Measurements from ENCODE around the gene RPLP1. TPM values are rescaled to one million over a fixed set of nuclear protein-coding genes. Genes with fewer than 3 reads are reported as not detected.

RPLP1 gene
- total RNA-seq, 6 experiments from 2014 or later, result 164 to 536 (median 471) TPM

GRCh38 chr15:69450968-69451695 lies 1.5 kb upstream of the RPLP1 start:
- ATAC-seq (no peak), DNase-seq (peak in 1 of 3 donors; percentile 45)
- intact Hi-C loops (cut with DNase I), result no loop called here
- Histone ChIP-seq H3K4me1 (peaks cover 0 to 17% (median 7%) of the 10 kb centered on the region in 4 donors), H3K4me3 (no peak overlapping the region), H3K36me3 (peaks cover 4 to 20% (median 9%) of the 10 kb centered on the region in 4 donors), H3K27me3 (no peaks in the 10 kb centered on the region), H3K27ac (peak overlapping the region in 1 of 3 donors; percentile 89), H3K9me3 (no peaks in the 10 kb centered on the region)
- WGBS (ENCODE audit: insufficient coverage, low coverage, low lambda C conversion rate, missing lambda C conversion rate), result 51% methylated on average over 8 of the region's 12 CpGs
- TF ChIP-seq CTCF (IDR thresholded peaks at IDR 0.05) (no peak), POLR2A (IDR thresholded peaks at IDR 0.05) (no peak)

- DNase-seq (no peak), ATAC-seq (peak; percentile 47 to 67 (median 66))
- peak overlapping the region; percentile 73 to 96 (median 90) for H3K4me3 ChIP-seq
- H3K27me3 ChIP-seq, result no peaks in the 10 kb centered on the region
- intact Hi-C loops (cut with DNase I), result no loop called here
- H3K36me3 ChIP-seq, result peaks cover 6 to 30% (median 14%) of the 10 kb centered on the region in 4 donors
- 21% methylated on average over 25 of the region's 32 CpGs for WGBS (ENCODE audit: insufficient coverage, low coverage, low lambda C conversion rate, missing lambda C conversion rate)
- H3K27ac ChIP-seq, result peak overlapping the region; percentile 75 to 90 (median 89)
- H3K4me1 ChIP-seq, result peaks cover 0 to 17% (median 7%) of the 10 kb centered on the region in 4 donors
- H3K9me3 ChIP-seq, result no peaks in the 10 kb centered on the region
- TF ChIP-seq CTCF (IDR thresholded peaks at IDR 0.05), result no peak
- TF ChIP-seq POLR2A (IDR thresholded peaks at IDR 0.05), result no peak
These were observed 497 bp upstream of the RPLP1 start for GRCh38 chr15:69451951-69452691.

- peaks cover 6 to 34% (median 14%) of the 10 kb centered on the region in 4 donors for H3K36me3 ChIP-seq
- intact Hi-C loops (cut with DNase I), result no loop called here
- no peak for ATAC-seq
- H3K27me3 ChIP-seq, result no peaks in the 10 kb centered on the region
- no peak overlapping the region for H3K4me3 ChIP-seq
- DNase-seq, result no peak
- WGBS (ENCODE audit: insufficient coverage, low coverage, low lambda C conversion rate, missing lambda C conversion rate), result 47% methylated on average over 5 of the region's 5 CpGs
- no peak for TF ChIP-seq CTCF (IDR thresholded peaks at IDR 0.05)
- no peaks in the 10 kb centered on the region for H3K9me3 ChIP-seq
- H3K27ac ChIP-seq, result no peak overlapping the region
- H3K4me1 ChIP-seq, result peaks cover 0 to 17% (median 7%) of the 10 kb centered on the region in 4 donors
These were observed 2.3 kb downstream of the RPLP1 start for GRCh38 chr15:69454953-69455352.

- ATAC-seq (no peak), DNase-seq (no peak)
- Histone ChIP-seq H3K36me3 (peaks cover 6 to 34% (median 14%) of the 10 kb centered on the region in 4 donors), H3K4me1 (peaks cover 0 to 17% (median 7%) of the 10 kb centered on the region in 4 donors), H3K27me3 (no peaks in the 10 kb centered on the region), H3K27ac (no peak overlapping the region), H3K4me3 (no peak overlapping the region), H3K9me3 (no peaks in the 10 kb centered on the region)
- intact Hi-C loops (cut with DNase I), result no loop called here
- 93% methylated on average over 12 of the region's 13 CpGs for WGBS (ENCODE audit: insufficient coverage, low coverage, low lambda C conversion rate, missing lambda C conversion rate)
- no peak for TF ChIP-seq CTCF (IDR thresholded peaks at IDR 0.05)
- TF ChIP-seq POLR2A (IDR thresholded peaks at IDR 0.05), result no peak
These were observed 3.9 kb downstream of the RPLP1 start for GRCh38 chr15:69456208-69457166.
